Upper lobe of left lung (tissue), 6 donors: ENCODE measurements around the gene CAMK1G. TPM values are rescaled to one million over a fixed set of nuclear protein-coding genes. Genes with fewer than 3 reads are reported as not detected.

ENCODE experiments used
- ATAC-seq, 2 donors: fragments of 200-7000 bp; cut with Tn5 transposase; one replicate each; pipeline ENCODE4 v1.9.1; 2022; ENCODE audit warnings: mild to moderate bottlenecking in 2 of 2, moderate library complexity in 2 of 2; ENCODE audit not compliant: low FRiP score in 2 of 2
- DNase-seq, 2 donors: peaks; one replicate each; pipeline ENCODE4 v3.0.0-alpha.2; 2019 to 2020
- H3K27ac ChIP-seq, 4 donors: fragments of 200-600 bp; sonication (generic); one replicate each; pipeline ENCODE4 v1.5.1; 2016 to 2019
- H3K27me3 ChIP-seq, 4 donors: fragments of 200-600 bp; sonication (generic); one replicate each; pipeline ENCODE4 v1.5.1; 2017 to 2019
- H3K36me3 ChIP-seq, 4 donors: fragments of 200-600 bp; sonication (generic); one replicate each; pipeline ENCODE4 v1.5.1; 2016 to 2019
- H3K4me1 ChIP-seq, 4 donors: fragments of 200-600 bp; sonication (generic); one replicate each; pipeline ENCODE4 v1.5.1; 2018 to 2019
- H3K4me3 ChIP-seq, 4 donors: fragments of 200-600 bp; sonication (generic); one replicate each; pipeline ENCODE4 v1.5.1; 2017 to 2019; ENCODE audit warnings: mild to moderate bottlenecking in 2 of 4, moderate library complexity in 1 of 4
- H3K9me3 ChIP-seq, 4 donors: fragments of 200-600 bp; sonication (generic); one replicate each; pipeline ENCODE4 v1.5.1; 2018 to 2019
- EP300 ChIP-seq, 4 donors: sonication (generic); formaldehyde crosslinking; IDR thresholded peaks; one replicate each; pipeline ENCODE4 v1.5.1; 2017; ENCODE audit warnings: antibody characterized with exemption in 4 of 4, control low read depth in 2 of 4
- POLR2A ChIP-seq, 4 donors: fragments of 450-650 bp; IDR thresholded peaks; one replicate each; pipeline ENCODE4 v1.5.1; 2016 to 2017; ENCODE audit warnings: antibody characterized with exemption in 4 of 4, mild to moderate bottlenecking in 2 of 4
- POLR2AphosphoS5 ChIP-seq, 2 donors: sonication (generic); formaldehyde crosslinking; IDR thresholded peaks; one replicate each; pipeline ENCODE4 v1.5.1; 2017; ENCODE audit warnings: antibody characterized with exemption in 2 of 2
- WGBS, 2 donors: methylation state at CpG; one replicate each; pipeline ENCODE4 v1.1.5; 2017 to 2018; 5-methylcytosine and 5-hydroxymethylcytosine counted together
- total RNA-seq, 6 donors: library from RNA; depleted of rRNA in 4 of 6; stranded (reverse); fragments of >200 nt in 4 of 6; gene quantifications; one replicate each; pipeline versions ENCODE4 v1.1.0 to v1.2.1, GENCODE V29; 2016 to 2021
- TF ChIP-seq, protein P1 (sequence below), 6 experiments: fragments of 450-650 bp in 4 of 6; fragments of 200-600 bp in 2 of 6; sonication (generic) in 2 of 6; IDR thresholded peaks; one replicate each; pipeline ENCODE4 v1.5.1; 2016 to 2019; ENCODE audit warnings: antibody characterized with exemption in 6 of 6
- donor health status: DM: no; HTN: no; CAD: no; lungs with moderate emphysema.
- donor health status: DM: no; HTN: yes; CAD: no; lungs with severe emphysema.

The CAMK1G gene
- total RNA-seq, 6 donors from 2014 or later = 0.20 to 0.46 (median 0.30) TPM; not detected in 3

DNA sequence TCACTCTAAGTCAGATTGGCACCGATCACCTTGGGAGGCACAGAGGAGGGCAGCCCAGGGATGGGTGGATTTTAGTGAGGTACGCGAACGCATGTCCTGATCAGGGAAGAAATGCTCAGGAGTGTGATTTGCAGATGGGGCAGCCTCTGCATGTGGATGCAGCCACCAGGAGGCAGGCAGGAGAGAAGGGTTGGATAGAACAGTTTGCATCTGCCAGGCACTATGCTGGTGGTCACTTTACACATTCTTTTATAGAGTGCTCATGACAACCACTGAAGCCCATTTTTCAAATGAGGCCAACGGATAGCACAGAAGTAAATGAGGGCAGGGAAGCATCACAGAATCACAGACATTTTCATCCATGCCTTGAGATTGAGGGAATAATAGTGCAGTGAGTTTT lies 63.0 kb downstream of the CAMK1G start:
- ATAC-seq = no peak
- no peak for DNase-seq
- TF ChIP-seq EP300 (IDR thresholded peaks at IDR 0.05) = no peak
- TF ChIP-seq POLR2AphosphoS5 (IDR thresholded peaks at IDR 0.05) = no peak
- no peak for TF ChIP-seq POLR2A (IDR thresholded peaks at IDR 0.05)
- TF ChIP-seq, protein P1, sequence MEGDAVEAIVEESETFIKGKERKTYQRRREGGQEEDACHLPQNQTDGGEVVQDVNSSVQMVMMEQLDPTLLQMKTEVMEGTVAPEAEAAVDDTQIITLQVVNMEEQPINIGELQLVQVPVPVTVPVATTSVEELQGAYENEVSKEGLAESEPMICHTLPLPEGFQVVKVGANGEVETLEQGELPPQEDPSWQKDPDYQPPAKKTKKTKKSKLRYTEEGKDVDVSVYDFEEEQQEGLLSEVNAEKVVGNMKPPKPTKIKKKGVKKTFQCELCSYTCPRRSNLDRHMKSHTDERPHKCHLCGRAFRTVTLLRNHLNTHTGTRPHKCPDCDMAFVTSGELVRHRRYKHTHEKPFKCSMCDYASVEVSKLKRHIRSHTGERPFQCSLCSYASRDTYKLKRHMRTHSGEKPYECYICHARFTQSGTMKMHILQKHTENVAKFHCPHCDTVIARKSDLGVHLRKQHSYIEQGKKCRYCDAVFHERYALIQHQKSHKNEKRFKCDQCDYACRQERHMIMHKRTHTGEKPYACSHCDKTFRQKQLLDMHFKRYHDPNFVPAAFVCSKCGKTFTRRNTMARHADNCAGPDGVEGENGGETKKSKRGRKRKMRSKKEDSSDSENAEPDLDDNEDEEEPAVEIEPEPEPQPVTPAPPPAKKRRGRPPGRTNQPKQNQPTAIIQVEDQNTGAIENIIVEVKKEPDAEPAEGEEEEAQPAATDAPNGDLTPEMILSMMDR (IDR thresholded peaks at IDR 0.05) = no peak
- no peaks in the 10 kb centered on the region for H3K27me3 ChIP-seq
- H3K4me1 ChIP-seq = peaks cover 58 to 72% (median 68%) of the 10 kb centered on the region in 4 donors
- no peaks in the 10 kb centered on the region for H3K9me3 ChIP-seq
- H3K4me3 ChIP-seq = no peak overlapping the region
- H3K36me3 ChIP-seq = no peaks in the 10 kb centered on the region
- H3K27ac ChIP-seq = peak overlapping the region in 3 of 4 donors; percentile 25 to 58 (median 53)
- 80 to 83% methylated on average over 4 to 5 of the region's 5 CpGs for WGBS, 2 donors

DNA sequence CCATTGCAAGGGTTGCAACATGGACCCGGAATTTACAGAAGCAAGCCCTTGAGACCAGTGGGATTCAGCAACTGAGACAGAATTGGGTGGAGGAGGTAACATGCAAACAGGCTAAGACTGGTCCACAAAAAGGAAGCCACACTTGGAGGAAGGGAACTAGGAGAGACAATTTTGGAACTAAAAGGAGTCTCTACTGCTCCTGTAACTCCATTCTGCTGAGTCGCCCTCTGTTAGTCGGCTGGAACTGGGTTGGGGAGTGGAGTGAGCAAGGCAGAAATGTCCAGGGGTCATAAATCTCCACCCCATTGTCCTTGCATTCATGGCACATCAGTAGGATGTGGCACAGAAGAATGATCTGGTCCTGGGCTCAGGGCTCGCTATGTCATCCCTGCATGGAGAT lies 63.6 kb downstream of the CAMK1G start:
- TF ChIP-seq POLR2A (IDR thresholded peaks at IDR 0.05) = no peak
- TF ChIP-seq, protein P1 (IDR thresholded peaks at IDR 0.05) = no peak
- no peak for TF ChIP-seq POLR2AphosphoS5 (IDR thresholded peaks at IDR 0.05)
- TF ChIP-seq EP300 (IDR thresholded peaks at IDR 0.05) = no peak
- WGBS, 2 donors = 67 to 75% methylated on average over 4 of the region's 4 CpGs
- no peaks in the 10 kb centered on the region for H3K27me3 ChIP-seq
- H3K4me3 ChIP-seq = no peak overlapping the region
- peak overlapping the region in 2 of 4 donors; percentile 53 to 81 for H3K27ac ChIP-seq
- H3K4me1 ChIP-seq = peaks cover 58 to 75% (median 65%) of the 10 kb centered on the region in 4 donors
- no peaks in the 10 kb centered on the region for H3K36me3 ChIP-seq
- DNase-seq = no peak
- no peak for ATAC-seq
- no peaks in the 10 kb centered on the region for H3K9me3 ChIP-seq

DNA sequence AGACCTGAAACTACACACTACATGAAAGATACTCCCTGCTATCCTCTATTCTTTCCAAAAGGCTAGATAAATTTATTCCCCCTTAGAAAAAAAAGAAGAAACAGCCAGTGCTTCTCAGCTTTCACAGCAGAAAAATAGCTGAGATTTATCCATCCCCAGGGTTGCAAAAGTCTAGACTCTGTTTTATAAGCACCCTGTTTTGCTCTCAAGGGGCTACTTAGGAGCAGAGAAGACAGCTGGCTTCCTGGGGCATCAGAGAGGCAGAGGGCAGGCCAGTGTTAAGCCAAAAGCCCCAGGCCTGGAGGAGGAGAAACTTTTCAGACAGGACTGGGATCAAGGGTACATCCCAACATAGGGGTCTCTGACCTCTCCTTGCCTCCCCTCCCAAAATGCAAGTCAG lies 64.8 kb downstream of the CAMK1G start:
- peak overlapping the region in 3 of 4 donors; percentile 45 to 81 (median 75) for H3K27ac ChIP-seq
- no peak overlapping the region for H3K4me3 ChIP-seq
- no peaks in the 10 kb centered on the region for H3K36me3 ChIP-seq

DNA sequence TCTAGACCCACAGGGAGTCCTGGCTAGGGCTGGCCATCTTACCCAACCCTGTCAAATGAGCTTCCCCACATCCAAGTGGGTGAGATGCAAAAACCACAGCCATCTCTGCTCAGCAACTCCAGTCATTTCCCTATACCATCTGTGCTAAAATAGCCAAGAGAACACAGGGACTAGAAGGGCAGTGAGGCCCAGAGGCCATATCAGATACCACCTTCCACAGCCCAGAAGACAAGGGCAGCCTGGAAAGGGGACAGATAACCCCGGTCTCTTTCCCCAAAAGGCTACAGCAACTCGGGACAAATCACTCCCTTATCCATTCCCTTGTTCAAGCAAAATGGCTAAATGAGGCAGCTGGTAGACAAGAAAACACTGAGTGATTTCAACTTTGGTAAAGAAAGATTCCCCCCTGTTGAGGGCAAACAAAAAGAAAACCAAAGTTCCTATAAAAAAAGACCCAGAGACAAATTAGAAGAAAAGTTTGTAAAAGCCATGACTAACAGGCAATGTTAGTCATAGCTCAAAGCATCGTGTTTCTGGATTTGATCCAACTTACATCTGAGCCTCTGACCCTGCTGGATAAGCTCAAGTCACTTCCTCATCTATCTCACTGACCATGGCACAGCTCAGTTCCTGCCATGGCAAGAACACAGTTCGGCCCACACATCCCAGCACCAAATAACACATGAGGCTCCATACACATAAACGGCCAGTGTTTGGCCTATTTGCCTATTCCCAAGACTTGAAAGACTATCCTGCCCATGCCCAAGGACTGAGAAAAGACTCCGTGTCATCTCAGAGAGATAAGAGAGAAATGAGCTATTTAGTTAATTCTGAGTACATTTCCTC lies 65.6 kb downstream of the CAMK1G start:
- H3K4me3 ChIP-seq = no peak overlapping the region
- no peaks in the 10 kb centered on the region for H3K27me3 ChIP-seq
- peak overlapping the region; percentile 66 to 81 (median 74) for H3K27ac ChIP-seq
- DNase-seq (no peak), ATAC-seq (peak; percentile 47 to 69)
- TF ChIP-seq POLR2AphosphoS5 (IDR thresholded peaks at IDR 0.05) (peak in 1 of 2 donors; percentile 29), EP300 (IDR thresholded peaks at IDR 0.05) (no peak)
- no peaks in the 10 kb centered on the region for H3K9me3 ChIP-seq
- H3K36me3 ChIP-seq = no peaks in the 10 kb centered on the region
- WGBS, 2 donors = 44 to 50% methylated on average over 6 of the region's 6 CpGs
- H3K4me1 ChIP-seq = peaks cover 56 to 75% (median 66%) of the 10 kb centered on the region in 4 donors

More for the DNA sequence above, 64.8 kb downstream of the CAMK1G start:
- H3K4me1 ChIP-seq = peaks cover 52 to 74% (median 63%) of the 10 kb centered on the region in 4 donors
- no peak for TF ChIP-seq POLR2AphosphoS5 (IDR thresholded peaks at IDR 0.05)
- TF ChIP-seq, protein P1 (IDR thresholded peaks at IDR 0.05) = no peak
- TF ChIP-seq EP300 (IDR thresholded peaks at IDR 0.05) = no peak
- TF ChIP-seq POLR2A (IDR thresholded peaks at IDR 0.05) = no peak
- no peaks in the 10 kb centered on the region for H3K9me3 ChIP-seq
- ATAC-seq (no peak), DNase-seq (no peak)
- no peaks in the 10 kb centered on the region for H3K27me3 ChIP-seq

DNA sequence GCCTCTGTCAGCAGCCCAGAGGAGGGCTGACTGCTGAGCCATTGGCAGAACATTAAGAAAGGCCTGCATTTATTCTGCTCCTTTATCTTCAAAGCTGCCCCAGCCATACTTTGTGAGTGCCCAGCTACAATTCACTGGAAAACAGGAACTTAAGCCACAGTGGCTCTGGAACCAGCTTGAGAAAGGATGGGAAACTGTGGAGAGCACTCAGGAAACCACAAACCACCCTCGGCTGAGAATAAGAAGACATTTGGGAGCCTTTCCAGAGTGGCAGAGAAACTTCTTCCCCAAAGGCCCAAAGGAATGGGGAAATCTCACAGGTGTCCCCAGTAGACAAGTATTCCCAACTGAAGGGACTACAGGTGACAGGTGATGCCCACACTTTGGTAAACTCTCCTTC lies 66.9 kb downstream of the CAMK1G start:
- WGBS, 2 donors = 33 to 41% methylated on average over 1 of the region's 1 CpG
- no peaks in the 10 kb centered on the region for H3K9me3 ChIP-seq
- ATAC-seq = peak in 1 of 2 donors; percentile 51
- no peaks in the 10 kb centered on the region for H3K27me3 ChIP-seq
- DNase-seq = peak in 1 of 2 donors; percentile 60
- no peaks in the 10 kb centered on the region for H3K36me3 ChIP-seq
- peak overlapping the region; percentile 54 to 80 (median 74) for H3K27ac ChIP-seq
- peak overlapping the region in 1 of 4 donors; percentile 39 for H3K4me3 ChIP-seq
- peak in 1 of 2 donors; percentile 9 for TF ChIP-seq POLR2AphosphoS5 (IDR thresholded peaks at IDR 0.05)
- TF ChIP-seq, protein P1 (IDR thresholded peaks at IDR 0.05) = no peak
- peaks cover 51 to 77% (median 66%) of the 10 kb centered on the region in 4 donors for H3K4me1 ChIP-seq
